H9 (cell line): ENCODE results near the gene FAM53A. TPM values are rescaled to one million over a fixed set of nuclear protein-coding genes. Genes with fewer than 3 reads are reported as not detected.

Experiments used
- DNase-seq: peaks from one replicate; pipeline ENCODE4 v3.0.0-alpha.2; 2017
- H2AFZ ChIP-seq: one replicate; pipeline ENCODE4 v1.6.1; 2013; ENCODE audit warnings: mild to moderate bottlenecking, low read length, control low read depth, moderate library complexity
- H2AK5ac ChIP-seq: 2 replicates; pipeline ENCODE4 v1.6.1; 2013; ENCODE audit warnings: low read length, control low read depth, mixed read lengths; ENCODE audit not compliant: insufficient read length
- H2BK120ac ChIP-seq: one replicate; pipeline ENCODE4 v1.6.1; 2013; ENCODE audit warnings: low read depth, mild to moderate bottlenecking, low read length, control low read depth, inconsistent platforms; ENCODE audit not compliant: poor library complexity, severe bottlenecking
- H2BK12ac ChIP-seq: 2 replicates; pipeline ENCODE4 v1.6.1; 2013; ENCODE audit warnings: low read length, control low read depth, mixed read lengths, low read depth; ENCODE audit not compliant: insufficient read length
- H2BK15ac ChIP-seq: 2 replicates; pipeline ENCODE4 v1.6.1; 2013; ENCODE audit warnings: low read depth, low read length, control low read depth
- H2BK20ac ChIP-seq: one replicate; pipeline ENCODE4 v1.6.1; 2013; ENCODE audit warnings: low read depth, mild to moderate bottlenecking, low read length, control low read depth, inconsistent platforms; ENCODE audit not compliant: poor library complexity, severe bottlenecking
- H2BK5ac ChIP-seq: 2 replicates; pipeline ENCODE4 v1.6.1; 2013; ENCODE audit warnings: low read length, control low read depth, mixed read lengths; ENCODE audit not compliant: insufficient read length
- H3K14ac ChIP-seq: 2 replicates; pipeline ENCODE4 v1.6.1; 2013; ENCODE audit warnings: low read length, control low read depth; ENCODE audit not compliant: insufficient read depth
- H3K18ac ChIP-seq: 2 replicates; pipeline ENCODE4 v1.6.1; 2013; ENCODE audit warnings: low read depth, mild to moderate bottlenecking, mixed read lengths, low read length, control low read depth; ENCODE audit not compliant: insufficient read length
- H3K23ac ChIP-seq: 2 replicates; pipeline ENCODE4 v1.6.1; 2013; ENCODE audit warnings: low read length, control low read depth, mixed read lengths, low read depth; ENCODE audit not compliant: insufficient read length
- H3K23me2 ChIP-seq: 2 replicates; pipeline ENCODE4 v1.6.1; 2013; ENCODE audit warnings: low read depth, mild to moderate bottlenecking, mixed read lengths, low read length, control low read depth; ENCODE audit not compliant: insufficient read length, poor library complexity, severe bottlenecking
- H3K27ac ChIP-seq: 2 replicates; pipeline ENCODE4 v1.5.1; 2013; ENCODE audit warnings: low read length, control low read depth, mixed read lengths, low read depth; ENCODE audit not compliant: insufficient read length
- H3K27me3 ChIP-seq: 2 replicates; pipeline ENCODE4 v1.6.1; 2013; ENCODE audit warnings: low read length, control low read depth, inconsistent platforms; ENCODE audit not compliant: insufficient read depth
- H3K4ac ChIP-seq: 2 replicates; pipeline ENCODE4 v1.6.1; 2013; ENCODE audit warnings: low read depth, mild to moderate bottlenecking, control low read depth, inconsistent platforms, low read length, moderate library complexity
- H3K4me1 ChIP-seq: 2 replicates; pipeline ENCODE4 v1.6.1; 2013; ENCODE audit warnings: low read length, control low read depth, inconsistent platforms; ENCODE audit not compliant: insufficient read depth
- H3K4me2 ChIP-seq: 2 replicates; pipeline ENCODE4 v1.6.1; 2013; ENCODE audit warnings: low read length, control low read depth, mixed read lengths; ENCODE audit not compliant: insufficient read length, insufficient read depth
- H3K56ac ChIP-seq: 2 replicates; pipeline ENCODE4 v1.6.1; 2013; ENCODE audit warnings: low read depth, mild to moderate bottlenecking, mixed read lengths, low read length, control low read depth; ENCODE audit not compliant: insufficient read length
- H3K79me1 ChIP-seq: 2 replicates; pipeline ENCODE4 v1.6.1; 2013; ENCODE audit warnings: low read depth, mild to moderate bottlenecking, moderate library complexity, low read length, control low read depth, inconsistent platforms; ENCODE audit not compliant: insufficient read depth, poor library complexity, severe bottlenecking
- H3K79me2 ChIP-seq: 2 replicates; pipeline ENCODE4 v1.6.1; 2013; ENCODE audit warnings: low read length, control low read depth, inconsistent platforms; ENCODE audit not compliant: insufficient read depth
- H3K9ac ChIP-seq: 2 replicates; pipeline ENCODE4 v1.6.1; 2013; ENCODE audit warnings: low read length, control low read depth, mixed read lengths; ENCODE audit not compliant: insufficient read length; ENCODE audit errors: extremely low read depth
- H3K9me3 ChIP-seq: one replicate; pipeline ENCODE4 v1.6.1; 2013; ENCODE audit warnings: low read depth, low read length, inconsistent platforms; ENCODE audit not compliant: control insufficient read depth
- H3T11ph ChIP-seq: one replicate; pipeline ENCODE4 v1.6.1; 2013; ENCODE audit warnings: mild to moderate bottlenecking, low read length, control low read depth, inconsistent platforms
- H4K20me1 ChIP-seq: one replicate; pipeline ENCODE4 v1.6.1; 2013; ENCODE audit not compliant: control insufficient read depth, insufficient read length, insufficient read depth
- H4K5ac ChIP-seq: 2 replicates; pipeline ENCODE4 v1.6.1; 2013; ENCODE audit warnings: low read depth, mild to moderate bottlenecking, mixed read lengths, low read length, control low read depth; ENCODE audit not compliant: insufficient read length
- H4K8ac ChIP-seq: replicated peaks from 2 replicates; pipeline ENCODE4 v1.6.1; 2013; ENCODE audit warnings: low read length, control low read depth, mixed read lengths, low read depth; ENCODE audit not compliant: insufficient read length
- H4K91ac ChIP-seq: 2 replicates; pipeline ENCODE4 v1.6.1; 2013; ENCODE audit warnings: low read depth, mild to moderate bottlenecking, moderate library complexity, mixed read lengths, low read length, control low read depth; ENCODE audit not compliant: insufficient read length
- H3K27ac Mint-ChIP-seq, 3 experiments: 2 replicates in 2 of 3; 3 replicates in 1 of 3; pipeline ENCODE4 v1.8.0; 2020 to 2021; ENCODE audit warnings: mixed read lengths in 3 of 3, mild to moderate bottlenecking in 1 of 3, moderate library complexity in 1 of 3
- H3K27me3 Mint-ChIP-seq: 2 replicates; pipeline ENCODE4 v1.8.0; 2021; ENCODE audit warnings: low read depth, mild to moderate bottlenecking, moderate library complexity, mixed read lengths
- H3K36me3 Mint-ChIP-seq, 3 experiments: 2 replicates in 2 of 3; 3 replicates in 1 of 3; pipeline ENCODE4 v1.8.0; 2020 to 2021; ENCODE audit warnings: low read depth in 3 of 3, mixed read lengths in 3 of 3; ENCODE audit not compliant: insufficient read depth in 1 of 3
- H3K4me1 Mint-ChIP-seq, 2 experiments: 2 replicates each; pipeline ENCODE4 v1.8.0; 2020; ENCODE audit warnings: mixed read lengths in 2 of 2
- H3K4me3 Mint-ChIP-seq, 2 experiments: 2 replicates in 1 of 2; 3 replicates in 1 of 2; pipeline ENCODE4 v1.8.0; 2020 to 2021; ENCODE audit warnings: mild to moderate bottlenecking in 2 of 2, mixed read lengths in 2 of 2, moderate library complexity in 1 of 2
- H3K9me3 Mint-ChIP-seq, 2 experiments: 2 replicates in 1 of 2; 3 replicates in 1 of 2; pipeline ENCODE4 v1.8.0; 2020; ENCODE audit warnings: mild to moderate bottlenecking in 2 of 2, mixed read lengths in 2 of 2, moderate library complexity in 1 of 2
- CTCF ChIP-seq: fragments of 200-600 bp; sonication (generic); conservative IDR thresholded peaks from 3 replicates; pipeline ENCODE4 v1.8.0; 2021; ENCODE audit warnings: antibody characterized with exemption, mild to moderate bottlenecking
- WGBS: extraction: QIAGEN DNeasy Blood & Tissue Kit; methylation state at CpG from one replicate; pipeline ENCODE4 v1.1.7; 2013; ENCODE audit warnings: missing lambda C conversion rate, low lambda C conversion rate, mixed read lengths; ENCODE audit not compliant: insufficient read length; ENCODE audit errors: extremely low coverage; 5-methylcytosine and 5-hydroxymethylcytosine counted together
- total RNA-seq: library from RNA; stranded (reverse); gene quantifications from 2 replicates; pipeline ENCODE4 v1.2.1, GENCODE V29; 2021

FAM53A gene
- total RNA-seq, 1 experiment from 2014 or later: 2.4 TPM

- Histone ChIP-seq H3K23ac (no peak overlapping the region), H2AK5ac (no peak overlapping the region), H3K23me2 (no peaks in the 10 kb centered on the region), H4K5ac (no peak overlapping the region), H2AFZ (no peak overlapping the region), H3K56ac (no peak overlapping the region), H3K9me3 (no peaks in the 10 kb centered on the region), H2BK120ac (no peak overlapping the region), H4K8ac (no peak overlapping the region), H3K14ac (no peak overlapping the region; the same call in 1 of the 2 replicates), H3K4me1 (no peaks in the 10 kb centered on the region), H3K4ac (no peak overlapping the region), H2BK15ac (no peak overlapping the region), H4K20me1 (no peaks in the 10 kb centered on the region), H3K27ac (no peak overlapping the region), H3K18ac (no peak overlapping the region), H3K4me2 (no peak overlapping the region), H3K9ac (no peak overlapping the region), H3K79me1 (no peaks in the 10 kb centered on the region), H2BK12ac (no peak overlapping the region), H2BK5ac (no peak overlapping the region), H3T11ph (no peak overlapping the region), H3K79me2 (no peaks in the 10 kb centered on the region), H2BK20ac (no peak overlapping the region), H4K91ac (no peak overlapping the region), H3K27me3 (no peaks in the 10 kb centered on the region)
- no peak for TF ChIP-seq CTCF
- DNase-seq: no peak
- H3K9me3 Mint-ChIP-seq: no peaks in the 10 kb centered on the region
- H3K36me3 Mint-ChIP-seq: no peaks in the 10 kb centered on the region; a peak in 1 of 7 replicates
- no peaks in the 10 kb centered on the region for H3K4me1 Mint-ChIP-seq
- no peak overlapping the region for H3K27ac Mint-ChIP-seq
- WGBS: no CpG with 5 or more reads among the region's 9 CpGs
- H3K27me3 Mint-ChIP-seq: no peaks in the 10 kb centered on the region; the same call in none of the 2 replicates
- no peak overlapping the region for H3K4me3 Mint-ChIP-seq
Observed at GRCh38 chr4:1611501-1611870, 72.6 kb downstream of the FAM53A start.
